NT2/D1 (cell line): ENCODE data around the gene HSF4.

Source experiments
- DNase-seq: peaks from one replicate; pipeline ENCODE4 v3.0.0-alpha.2; 2011; ENCODE audit warnings: low read depth, low spot score
- H3K27me3 ChIP-seq: 2 replicates; pipeline ENCODE4 v1.6.0; 2011; ENCODE audit warnings: mild to moderate bottlenecking; ENCODE audit not compliant: insufficient read length, insufficient read depth
- H3K36me3 ChIP-seq: 2 replicates; pipeline ENCODE4 v1.6.1; 2011; ENCODE audit warnings: mild to moderate bottlenecking, low read length, mixed read lengths; ENCODE audit not compliant: insufficient read depth, insufficient read length
- H3K4me1 ChIP-seq: 2 replicates; pipeline ENCODE4 v1.5.1; 2011; ENCODE audit not compliant: insufficient read depth, insufficient read length
- H3K4me3 ChIP-seq: 2 replicates; pipeline ENCODE4 v1.5.1; 2011; ENCODE audit warnings: low read depth; ENCODE audit not compliant: insufficient read length
- H3K9ac ChIP-seq: 2 replicates; pipeline ENCODE4 v1.6.0; 2011; ENCODE audit warnings: low read depth; ENCODE audit not compliant: insufficient read length
- H3K9me3 ChIP-seq: 2 replicates; pipeline ENCODE4 v1.5.1; 2011; ENCODE audit warnings: mild to moderate bottlenecking, low read length; ENCODE audit not compliant: insufficient read depth
- SUZ12 ChIP-seq: IDR thresholded peaks from 2 replicates; pipeline ENCODE4 v1.6.1; 2011; ENCODE audit not compliant: insufficient read length, insufficient read depth; ENCODE audit errors: extremely low read depth
- YY1 ChIP-seq: IDR thresholded peaks from 2 replicates; pipeline ENCODE4 v1.6.1; 2011; ENCODE audit not compliant: insufficient read length, insufficient read depth
- ZNF274 ChIP-seq: IDR thresholded peaks from 2 replicates; pipeline ENCODE4 v1.6.1; 2011; ENCODE audit warnings: mild to moderate bottlenecking, low read depth, low read length

The HSF4 gene

GRCh38 chr16:67165121-67166078, 855 bp downstream of the HSF4 start:
- Histone ChIP-seq H3K9ac (peak overlapping the region; percentile 39), H3K4me1 (peaks cover 14% of the 10 kb centered on the region), H3K4me3 (peak overlapping the region; percentile 3), H3K9me3 (no peaks in the 10 kb centered on the region), H3K36me3 (no peaks in the 10 kb centered on the region), H3K27me3 (peaks cover 90% of the 10 kb centered on the region)
- no peak for TF ChIP-seq ZNF274
- no peak for TF ChIP-seq YY1
- no peak for TF ChIP-seq SUZ12
- DNase-seq, result no peak

- Histone ChIP-seq H3K4me3 (no peak overlapping the region), H3K27me3 (peaks cover 84% of the 10 kb centered on the region), H3K4me1 (peaks cover 14% of the 10 kb centered on the region), H3K36me3 (no peaks in the 10 kb centered on the region), H3K9ac (no peak overlapping the region), H3K9me3 (no peaks in the 10 kb centered on the region)
- DNase-seq, result no peak
- TF ChIP-seq SUZ12, result no peak
Measured at GRCh38 chr16:67166110-67166547, 1.6 kb downstream of the HSF4 start.

- Histone ChIP-seq H3K4me1 (peaks cover 12% of the 10 kb centered on the region), H3K36me3 (no peaks in the 10 kb centered on the region), H3K9me3 (no peaks in the 10 kb centered on the region), H3K9ac (no peak overlapping the region), H3K27me3 (peaks cover 82% of the 10 kb centered on the region), H3K4me3 (no peak overlapping the region)
- TF ChIP-seq ZNF274 (no peak), YY1 (no peak), SUZ12 (no peak)
- no peak for DNase-seq
Measured at GRCh38 chr16:67166598-67167168, 2.1 kb downstream of the HSF4 start.

GRCh38 chr16:67167588-67167987, 3.0 kb downstream of the HSF4 start:
- Histone ChIP-seq H3K9ac (no peak overlapping the region), H3K9me3 (no peaks in the 10 kb centered on the region), H3K27me3 (peaks cover 82% of the 10 kb centered on the region), H3K4me3 (no peak overlapping the region), H3K4me1 (peaks cover 12% of the 10 kb centered on the region), H3K36me3 (no peaks in the 10 kb centered on the region)
- no peak for TF ChIP-seq YY1
- TF ChIP-seq ZNF274, result no peak
- no peak for TF ChIP-seq SUZ12
- DNase-seq, result no peak

- Histone ChIP-seq H3K4me3 (no peak overlapping the region), H3K4me1 (peaks cover 8% of the 10 kb centered on the region), H3K9me3 (no peaks in the 10 kb centered on the region), H3K36me3 (no peaks in the 10 kb centered on the region), H3K9ac (peak overlapping the region; percentile 57), H3K27me3 (peaks cover 81% of the 10 kb centered on the region)
- TF ChIP-seq SUZ12 (no peak), ZNF274 (no peak), YY1 (no peak)
- no peak for DNase-seq
Measured at GRCh38 chr16:67169011-67169451, 4.5 kb downstream of the HSF4 start.

- no peak for TF ChIP-seq SUZ12
- TF ChIP-seq YY1, result no peak
- no peak for TF ChIP-seq ZNF274
- Histone ChIP-seq H3K4me3 (peak overlapping the region; percentile 75), H3K36me3 (no peaks in the 10 kb centered on the region), H3K9ac (peak overlapping the region; percentile 79), H3K27me3 (peaks cover 81% of the 10 kb centered on the region), H3K9me3 (no peaks in the 10 kb centered on the region), H3K4me1 (peaks cover 11% of the 10 kb centered on the region)
- no peak for DNase-seq
Measured at GRCh38 chr16:67169642-67170167, 5.2 kb downstream of the HSF4 start.
